ENCODE measurements around the gene KRT25. TPM values are rescaled to one million over a fixed set of nuclear protein-coding genes. Genes with fewer than 3 reads are reported as not detected.

Gene KRT25
- total and polyA plus RNA-seq, 2 donors (not counting 1 experiment from before 2014, with no cell fraction given): not detected

DNA sequence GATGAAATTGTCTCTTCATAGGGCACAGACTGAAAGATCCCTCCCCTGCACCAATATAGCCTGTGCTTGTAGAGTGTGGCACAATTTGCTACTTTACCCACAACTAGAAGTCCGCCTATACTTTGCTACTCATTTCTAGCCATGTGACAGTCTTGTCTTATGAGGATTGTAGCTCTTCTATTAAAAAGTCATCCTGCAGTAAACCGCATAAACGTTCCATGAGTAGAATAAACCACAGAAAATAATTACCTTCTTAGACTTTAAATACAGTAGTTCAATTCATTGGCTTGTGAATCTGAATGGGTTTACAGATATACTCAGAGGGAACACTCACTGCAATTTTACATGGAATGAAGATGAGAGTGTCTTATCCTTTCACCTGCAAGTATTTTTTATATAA lies 22.8 kb upstream of the KRT25 start:
- H3K9ac ChIP-seq (ENCODE audit: low read length): no peak overlapping the region
- ATAC-seq (ENCODE audit: low read depth) (no peak), DNase-seq (no peak)
- peaks cover 67% of the 10 kb centered on the region for H3K27me3 Mint-ChIP-seq
- no peak overlapping the region for H3K27ac ChIP-seq (ENCODE audit: low read length in 2 of 2)
- TF ChIP-seq, protein P1, sequence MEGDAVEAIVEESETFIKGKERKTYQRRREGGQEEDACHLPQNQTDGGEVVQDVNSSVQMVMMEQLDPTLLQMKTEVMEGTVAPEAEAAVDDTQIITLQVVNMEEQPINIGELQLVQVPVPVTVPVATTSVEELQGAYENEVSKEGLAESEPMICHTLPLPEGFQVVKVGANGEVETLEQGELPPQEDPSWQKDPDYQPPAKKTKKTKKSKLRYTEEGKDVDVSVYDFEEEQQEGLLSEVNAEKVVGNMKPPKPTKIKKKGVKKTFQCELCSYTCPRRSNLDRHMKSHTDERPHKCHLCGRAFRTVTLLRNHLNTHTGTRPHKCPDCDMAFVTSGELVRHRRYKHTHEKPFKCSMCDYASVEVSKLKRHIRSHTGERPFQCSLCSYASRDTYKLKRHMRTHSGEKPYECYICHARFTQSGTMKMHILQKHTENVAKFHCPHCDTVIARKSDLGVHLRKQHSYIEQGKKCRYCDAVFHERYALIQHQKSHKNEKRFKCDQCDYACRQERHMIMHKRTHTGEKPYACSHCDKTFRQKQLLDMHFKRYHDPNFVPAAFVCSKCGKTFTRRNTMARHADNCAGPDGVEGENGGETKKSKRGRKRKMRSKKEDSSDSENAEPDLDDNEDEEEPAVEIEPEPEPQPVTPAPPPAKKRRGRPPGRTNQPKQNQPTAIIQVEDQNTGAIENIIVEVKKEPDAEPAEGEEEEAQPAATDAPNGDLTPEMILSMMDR (IDR thresholded peaks at IDR 0.05): no peak
- TF ChIP-seq EZH2 (IDR thresholded peaks at IDR 0.05; ENCODE audit: borderline replicate concordance, insufficient read depth, low read depth, low read length, poor library complexity, severe bottlenecking): no peak
- H3K36me3 ChIP-seq (replicated peaks in 1 of 2; ENCODE audit: control extremely low read depth in 1 of 2, control insufficient read depth in 1 of 2, extremely low read depth in 1 of 2, insufficient read depth in 2 of 2, low read length in 1 of 2): no peaks in the 10 kb centered on the region
- intact Hi-C loops (cut with micrococcal nuclease): no loop called here
- no peak overlapping the region for H3K27ac Mint-ChIP-seq
- H3K4me1 ChIP-seq (ENCODE audit: control insufficient read depth in 2 of 2, insufficient read depth in 2 of 2, low read length in 2 of 2): peaks cover 5 to 7% of the 10 kb centered on the region in 2 donors
- no peaks in the 10 kb centered on the region for H4K20me1 ChIP-seq (ENCODE audit: control insufficient read depth, insufficient read depth, low read length, poor library complexity, severe bottlenecking)
- H3K4me2 ChIP-seq (replicated peaks; ENCODE audit: low read depth, low read length, poor library complexity, severe bottlenecking): no peak overlapping the region
- CTCF ChIA-PET: no interaction called here
- no peaks in the 10 kb centered on the region for H3K9me3 Mint-ChIP-seq (ENCODE audit: insufficient read depth)
- no peak overlapping the region for H3K4me3 ChIP-seq (ENCODE audit: control extremely low read depth in 1 of 5, extremely low read depth in 1 of 5, insufficient read depth in 1 of 5, low read depth in 2 of 5, low read length in 4 of 5)
- peaks cover 2% of the 10 kb centered on the region for H3K4me1 Mint-ChIP-seq
- POLR2A ChIA-PET: no interaction called here
- no peaks in the 10 kb centered on the region for H3K79me2 ChIP-seq (ENCODE audit: control insufficient read depth, insufficient read depth, low read length)
- H3K27me3 ChIP-seq (replicated peaks in 1 of 4; ENCODE audit: control extremely low read depth in 1 of 4, control insufficient read depth in 3 of 4, insufficient read depth in 4 of 4, low read length in 3 of 4): peaks cover 0 to 21% (median 17%) of the 10 kb centered on the region in 4 experiments
- H3K4me3 Mint-ChIP-seq: no peak overlapping the region
- H2AFZ ChIP-seq (ENCODE audit: insufficient read depth, low read depth, low read length, poor library complexity, severe bottlenecking): no peak overlapping the region
- peaks cover 0 to 5% (median 0%) of the 10 kb centered on the region in 3 donors for H3K9me3 ChIP-seq (ENCODE audit: control extremely low read depth in 1 of 3, control insufficient read depth in 2 of 3, insufficient read depth in 1 of 3, low read length in 2 of 3)
- no CpG with 5 or more reads among the region's 3 CpGs for WGBS (ENCODE audit: insufficient coverage)

DNA sequence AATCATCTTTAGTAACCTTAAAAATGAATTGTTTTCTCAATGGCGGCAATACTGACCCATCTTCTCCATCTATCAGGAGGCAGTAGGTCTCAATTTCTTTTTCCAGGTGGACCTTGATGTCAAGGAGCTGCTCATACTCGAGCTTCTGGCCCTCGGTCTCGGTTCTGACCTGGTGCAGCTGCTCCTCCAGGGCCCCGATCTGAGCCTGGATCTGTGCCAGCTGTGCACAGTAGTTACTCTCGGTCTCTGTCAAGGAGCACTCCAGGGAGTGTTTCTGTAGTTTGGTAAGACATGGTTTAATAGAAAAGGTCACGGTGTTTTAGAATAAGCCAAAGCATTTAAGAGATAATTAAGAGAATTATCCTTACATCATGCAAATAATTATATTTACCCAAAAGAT lies 22.3 kb upstream of the KRT25 start:
- no peak overlapping the region for H3K27ac Mint-ChIP-seq
- Histone ChIP-seq H3K4me2 (replicated peaks; ENCODE audit: low read depth, low read length, poor library complexity, severe bottlenecking) (no peak overlapping the region), H2AFZ (ENCODE audit: insufficient read depth, low read depth, low read length, poor library complexity, severe bottlenecking) (no peak overlapping the region), H4K20me1 (ENCODE audit: control insufficient read depth, insufficient read depth, low read length, poor library complexity, severe bottlenecking) (no peaks in the 10 kb centered on the region), H3K4me1 (ENCODE audit: control insufficient read depth in 2 of 2, insufficient read depth in 2 of 2, low read length in 2 of 2) (peaks cover 5 to 7% of the 10 kb centered on the region in 2 donors), H3K27ac (ENCODE audit: low read length in 2 of 2) (no peak overlapping the region), H3K9me3 (ENCODE audit: control extremely low read depth in 1 of 3, control insufficient read depth in 2 of 3, insufficient read depth in 1 of 3, low read length in 2 of 3) (peaks cover 0 to 5% (median 0%) of the 10 kb centered on the region in 3 donors), H3K4me3 (ENCODE audit: control extremely low read depth in 1 of 5, extremely low read depth in 1 of 5, insufficient read depth in 1 of 5, low read depth in 2 of 5, low read length in 4 of 5) (no peak overlapping the region), H3K79me2 (ENCODE audit: control insufficient read depth, insufficient read depth, low read length) (no peaks in the 10 kb centered on the region), H3K9ac (ENCODE audit: low read length) (no peak overlapping the region), H3K36me3 (replicated peaks in 1 of 2; ENCODE audit: control extremely low read depth in 1 of 2, control insufficient read depth in 1 of 2, extremely low read depth in 1 of 2, insufficient read depth in 2 of 2, low read length in 1 of 2) (no peaks in the 10 kb centered on the region), H3K27me3 (replicated peaks in 1 of 4; ENCODE audit: control extremely low read depth in 1 of 4, control insufficient read depth in 3 of 4, insufficient read depth in 4 of 4, low read length in 3 of 4) (peaks cover 0 to 19% (median 16%) of the 10 kb centered on the region in 4 experiments)
- no peaks in the 10 kb centered on the region for H3K9me3 Mint-ChIP-seq (ENCODE audit: insufficient read depth)
- ATAC-seq (ENCODE audit: low read depth) (no peak), DNase-seq (no peak)
- H3K27me3 Mint-ChIP-seq: peaks cover 70% of the 10 kb centered on the region
- ChIA-PET CTCF (no interaction called here), POLR2A (no interaction called here)
- no peak overlapping the region for H3K4me3 Mint-ChIP-seq
- H3K4me1 Mint-ChIP-seq: peaks cover 2% of the 10 kb centered on the region
- intact Hi-C loops (cut with micrococcal nuclease): no loop called here
- TF ChIP-seq, protein P1 (IDR thresholded peaks at IDR 0.05): no peak
- no peak for TF ChIP-seq EZH2 (IDR thresholded peaks at IDR 0.05; ENCODE audit: borderline replicate concordance, insufficient read depth, low read depth, low read length, poor library complexity, severe bottlenecking)
- WGBS (ENCODE audit: insufficient coverage): 92% methylated on average over 5 of the region's 7 CpGs
